AG08395 (cell line): ENCODE measurements around the gene RBM44.
"Not testable (repeated sequence)": the region's sequence is repeated elsewhere in the genome, so short reads cannot be mapped to it uniquely, and the experiment has no call there.

Experiments used
- DNase-seq: peaks from one replicate; pipeline ENCODE4 v3.0.0; 2012; ENCODE audit warnings: mixed read lengths, low spot score

RBM44 gene, protein sequence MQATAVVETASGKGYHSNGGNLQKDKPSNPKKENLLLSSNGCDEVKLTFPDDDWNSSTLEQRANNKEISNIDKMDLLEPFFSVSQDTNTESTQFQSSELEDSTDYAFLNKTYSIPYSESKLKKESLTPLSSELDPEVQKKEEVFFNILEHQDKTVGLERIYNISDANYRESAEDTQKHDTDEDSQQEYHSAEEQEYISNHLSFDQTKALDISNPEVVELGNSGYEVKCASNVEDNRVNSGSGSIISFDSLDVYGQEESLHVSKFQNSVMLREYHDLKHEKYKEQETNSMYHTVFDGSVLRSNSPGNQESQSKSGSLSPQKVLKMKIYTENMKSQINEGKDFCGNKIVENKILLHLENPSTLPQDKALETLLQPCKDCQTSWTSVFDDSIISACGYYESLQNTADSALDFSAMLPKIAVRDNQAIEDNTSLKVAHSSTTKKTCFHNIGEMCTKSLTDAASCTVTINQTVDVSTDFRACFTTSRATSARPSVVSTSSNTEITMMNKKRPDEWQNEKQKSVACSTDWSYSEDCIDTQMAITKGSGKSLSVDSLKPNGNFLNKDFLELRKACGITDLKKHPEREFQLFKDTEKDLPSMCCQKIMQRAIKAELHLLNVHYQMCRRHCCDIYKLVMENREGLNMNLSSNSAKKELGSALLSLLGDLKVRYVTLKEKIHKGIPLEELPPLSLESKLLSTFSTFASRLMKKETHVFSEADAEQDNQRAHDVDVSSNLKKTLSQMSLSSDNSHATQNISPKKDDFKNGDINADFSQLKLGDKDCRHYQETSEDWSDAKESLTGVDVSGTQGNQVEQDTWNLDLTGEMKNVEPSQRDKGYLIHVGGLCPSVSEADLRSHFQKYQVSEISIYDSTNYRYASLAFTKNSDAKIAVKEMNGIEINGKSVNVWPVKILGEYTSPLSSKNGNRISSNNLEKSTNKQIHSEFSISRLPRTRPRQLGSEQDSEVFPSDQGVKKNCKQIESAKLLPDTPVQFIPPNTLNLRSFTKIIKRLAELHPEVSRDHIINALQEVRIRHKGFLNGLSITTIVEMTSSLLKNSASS

DNA sequence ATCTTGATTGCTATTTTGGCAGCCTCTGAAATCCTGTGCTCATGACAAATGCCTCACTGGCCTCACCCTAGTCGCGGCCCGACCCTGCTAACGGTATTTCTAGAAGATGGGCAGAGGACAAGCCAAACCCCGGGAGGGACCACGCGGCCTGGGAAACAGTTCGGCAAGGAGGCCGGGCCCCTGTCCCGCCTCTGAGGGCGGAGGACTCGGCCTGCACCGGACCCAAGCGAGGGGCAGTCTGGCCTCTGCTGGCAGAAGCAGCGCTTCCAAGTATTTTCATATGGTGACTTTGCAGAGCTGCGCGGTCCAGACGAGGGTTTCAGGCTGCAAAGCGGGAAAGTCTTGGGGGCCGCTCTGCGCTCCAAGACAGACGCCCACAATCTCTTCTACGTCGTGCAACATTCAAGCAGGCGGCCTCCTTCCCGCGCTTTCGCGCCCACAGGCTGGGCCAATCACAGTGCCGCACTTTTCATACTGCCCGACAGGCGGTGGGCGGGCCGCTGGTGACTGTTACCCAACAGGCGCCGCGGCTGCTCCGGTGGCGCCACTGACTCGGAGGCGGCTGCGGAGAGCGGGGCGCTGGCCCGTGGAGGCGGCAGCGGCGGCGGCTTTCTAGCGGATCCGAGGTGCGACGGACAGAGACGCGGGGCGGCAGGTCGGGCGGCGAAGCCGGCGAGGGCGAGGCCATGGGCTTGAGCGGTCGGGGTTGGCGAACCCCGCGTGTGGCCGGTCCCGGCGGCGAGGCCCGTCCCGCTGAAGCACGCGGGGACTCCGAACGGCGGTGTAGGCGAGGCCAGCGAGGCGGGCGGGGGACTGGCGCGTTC lies at the start of gene RBM44:
RBM44 (plus strand) TSS at position 544 of the 824 bp plus-strand sequence. CDS start 14,831 bp downstream, outside the sequence.
- DNase-seq: no peak

DNA sequence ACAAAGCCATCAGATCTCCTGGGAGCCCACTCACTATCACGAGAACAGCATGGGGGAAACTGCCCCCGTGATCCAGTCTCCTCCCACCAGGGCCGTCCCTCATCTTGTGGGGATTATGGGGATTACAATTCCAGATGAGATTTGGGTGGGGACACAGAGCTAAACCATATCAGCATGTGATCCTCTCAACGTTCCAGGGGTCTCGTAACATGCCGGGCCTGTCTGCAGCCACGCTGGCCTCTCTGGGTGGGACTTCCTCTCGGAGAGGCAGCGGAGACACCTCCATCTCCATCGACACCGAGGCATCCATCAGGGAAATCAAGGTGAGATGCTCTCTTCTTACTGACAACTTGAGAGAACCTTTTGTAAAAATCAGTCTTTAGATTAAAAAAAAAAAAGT lies 49.6 kb upstream of the RBM44 start:
- DNase-seq: no peak

DNA sequence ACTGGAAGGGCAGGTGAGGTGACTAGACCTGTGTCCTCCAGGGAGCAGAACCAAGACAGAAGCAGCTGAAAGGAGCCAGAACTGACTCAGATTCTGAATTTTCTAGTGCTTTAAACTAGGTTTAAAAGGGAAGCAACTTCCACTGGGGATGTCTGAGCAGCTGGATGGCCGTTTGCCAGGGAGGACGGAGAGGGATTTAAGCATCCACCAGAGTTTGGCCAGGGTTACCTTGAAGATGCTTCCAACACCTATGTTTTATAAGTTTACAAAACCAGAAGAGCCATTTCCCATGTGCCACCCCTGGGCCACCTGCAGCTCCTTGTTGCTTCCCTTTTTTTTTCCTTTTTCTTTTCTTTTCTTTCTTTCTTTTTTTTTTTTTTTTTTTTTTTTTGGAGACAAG lies 48.6 kb upstream of the RBM44 start:
- DNase-seq: no peak

DNA sequence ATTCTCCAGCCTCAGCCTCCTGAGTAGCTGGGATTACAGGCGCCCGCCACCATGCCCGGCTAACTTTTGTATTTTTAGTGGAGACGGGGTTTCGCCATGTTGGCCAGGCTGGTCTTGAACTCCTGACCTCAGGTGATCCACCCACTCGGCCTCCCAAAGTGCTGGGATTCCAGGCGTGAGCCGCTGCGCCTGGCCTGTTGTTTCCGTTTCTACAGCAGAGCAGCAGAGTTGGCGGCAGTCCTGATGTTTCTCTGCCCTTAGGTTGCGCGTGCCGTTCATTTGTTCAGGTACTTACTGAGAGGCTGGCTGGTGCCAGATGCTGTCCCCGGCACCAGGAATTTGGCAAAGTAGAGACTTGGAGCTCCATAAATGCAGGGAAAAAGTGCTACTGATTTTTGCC lies 48.1 kb upstream of the RBM44 start:
- not testable (repeated sequence) for DNase-seq

DNA sequence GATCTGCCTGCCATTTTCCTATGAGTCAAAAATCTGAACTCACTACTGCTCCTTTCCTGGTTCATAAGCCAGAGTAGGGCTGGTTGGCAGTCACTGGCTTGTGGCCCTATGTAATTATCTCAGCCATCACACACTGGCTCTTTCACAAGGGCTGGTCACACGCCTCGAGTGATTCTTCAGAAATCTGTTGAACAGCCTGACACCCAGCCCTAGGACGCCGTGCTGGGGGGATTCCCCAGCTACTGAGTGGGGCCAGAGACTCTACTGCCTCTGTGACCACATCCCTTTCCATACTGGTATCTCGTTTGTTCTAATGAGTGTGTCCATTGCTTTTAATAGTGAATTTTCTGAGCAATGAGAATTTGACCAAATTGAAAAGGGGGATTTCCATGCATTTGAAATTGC lies 45.8 kb upstream of the RBM44 start:
- DNase-seq: no peak

DNA sequence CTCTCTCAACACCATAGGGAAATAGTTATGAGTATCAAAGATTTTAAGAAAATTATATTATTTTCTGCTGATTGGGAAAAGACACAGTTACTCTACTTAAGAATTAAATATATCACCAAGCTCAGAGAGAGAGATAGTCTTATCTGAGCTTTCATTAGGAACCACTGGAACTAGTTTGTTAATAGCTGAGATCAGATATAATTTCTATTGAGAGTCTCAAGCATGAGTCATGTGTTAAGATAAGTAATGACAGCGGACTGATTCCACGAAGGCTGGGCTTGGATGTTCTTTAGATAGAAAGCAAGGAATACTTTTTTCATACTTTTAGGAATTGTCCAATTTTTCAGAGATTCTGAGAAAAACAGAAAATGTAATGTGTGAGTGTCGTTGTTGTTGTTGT lies 44.4 kb upstream of the RBM44 start:
- DNase-seq: no peak

DNA sequence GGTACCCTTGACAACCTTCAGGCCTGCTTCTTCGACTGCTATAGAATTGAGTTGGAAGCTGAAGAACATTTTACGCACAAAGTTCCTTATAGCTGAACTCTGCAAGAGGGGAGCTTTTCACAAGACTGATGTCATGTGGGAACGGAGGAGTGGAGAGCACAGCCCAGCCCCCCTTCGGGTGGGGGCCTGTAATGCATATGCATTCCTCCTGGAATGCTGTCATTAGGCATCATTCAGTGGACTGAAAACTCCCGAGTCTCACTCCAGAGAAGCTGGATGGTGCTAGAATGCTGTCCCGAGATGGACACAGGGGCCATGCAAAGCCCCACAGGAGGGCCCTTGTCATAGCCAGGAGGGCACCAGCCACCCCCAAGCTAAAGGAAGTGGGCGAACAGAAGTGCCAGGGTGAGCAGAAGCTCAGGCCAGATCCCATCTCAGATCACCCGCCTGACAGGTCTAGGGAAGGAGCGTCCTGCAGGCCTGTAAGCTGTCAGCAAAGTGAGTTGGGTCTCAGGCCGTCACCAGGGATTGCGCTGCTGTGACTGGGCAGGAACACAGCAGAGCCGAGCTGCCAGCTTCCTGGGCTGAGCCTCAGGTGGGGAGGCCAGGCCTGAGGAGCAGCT lies 43.8 kb upstream of the RBM44 start:
- no peak for DNase-seq

DNA sequence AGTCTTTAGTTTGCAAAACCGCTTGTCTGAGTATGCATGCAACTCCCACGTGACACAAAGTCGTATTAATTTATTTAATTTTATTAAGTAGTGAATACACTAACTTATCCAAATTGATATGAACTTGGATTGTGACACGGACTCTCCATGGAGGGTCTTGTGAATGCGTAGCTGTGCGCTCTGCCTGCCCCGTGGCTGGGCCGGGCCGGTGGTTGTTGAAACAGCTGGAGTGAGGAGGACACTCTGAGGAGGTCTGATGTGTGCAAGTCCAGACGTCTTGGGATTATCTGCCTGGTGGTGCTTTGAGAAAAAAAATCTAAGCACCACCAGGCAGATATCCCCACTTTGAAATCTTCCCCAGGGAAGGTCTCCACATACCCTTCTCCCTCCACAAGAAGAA lies 41.0 kb upstream of the RBM44 start:
- DNase-seq: no peak

DNA sequence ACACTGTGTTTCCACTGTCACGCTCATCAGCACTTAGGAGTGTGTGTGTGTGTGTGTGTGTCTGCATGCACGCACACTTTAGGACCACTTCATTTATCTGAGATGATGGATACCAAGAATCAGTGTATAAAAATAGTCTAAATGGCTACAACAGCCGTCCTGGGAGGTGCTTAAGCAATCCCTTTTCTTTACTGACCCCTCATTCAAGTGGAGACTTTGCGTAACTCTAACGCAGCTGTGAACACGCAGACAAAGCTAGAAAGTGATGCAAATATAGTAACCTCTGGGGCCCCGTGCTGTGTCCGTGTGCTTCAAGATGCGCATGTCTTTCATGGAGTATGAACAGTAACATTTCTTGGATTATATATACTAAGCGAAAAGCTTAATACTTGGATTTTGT lies 40.4 kb upstream of the RBM44 start:
- DNase-seq: no peak

DNA sequence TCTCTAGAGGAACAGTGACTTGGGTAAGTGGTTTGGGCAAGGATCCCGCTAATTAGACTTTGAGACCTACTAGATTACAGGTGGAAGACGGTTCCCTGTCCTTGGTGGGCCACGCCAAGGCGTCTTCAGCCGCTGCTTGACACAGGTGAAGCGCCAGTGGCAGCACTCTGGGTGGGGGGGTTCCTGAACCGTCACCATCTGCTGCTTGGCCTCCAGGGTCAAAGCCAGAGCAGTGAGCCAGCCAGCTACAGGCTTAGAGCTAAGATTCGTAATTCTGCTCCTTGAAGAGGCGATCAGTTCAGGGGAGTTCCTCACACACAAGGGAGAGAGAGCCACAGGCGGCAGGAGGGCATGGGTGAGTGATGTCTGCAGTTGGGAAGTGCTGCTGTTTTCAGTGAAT lies 39.4 kb upstream of the RBM44 start:
- no peak for DNase-seq

DNA sequence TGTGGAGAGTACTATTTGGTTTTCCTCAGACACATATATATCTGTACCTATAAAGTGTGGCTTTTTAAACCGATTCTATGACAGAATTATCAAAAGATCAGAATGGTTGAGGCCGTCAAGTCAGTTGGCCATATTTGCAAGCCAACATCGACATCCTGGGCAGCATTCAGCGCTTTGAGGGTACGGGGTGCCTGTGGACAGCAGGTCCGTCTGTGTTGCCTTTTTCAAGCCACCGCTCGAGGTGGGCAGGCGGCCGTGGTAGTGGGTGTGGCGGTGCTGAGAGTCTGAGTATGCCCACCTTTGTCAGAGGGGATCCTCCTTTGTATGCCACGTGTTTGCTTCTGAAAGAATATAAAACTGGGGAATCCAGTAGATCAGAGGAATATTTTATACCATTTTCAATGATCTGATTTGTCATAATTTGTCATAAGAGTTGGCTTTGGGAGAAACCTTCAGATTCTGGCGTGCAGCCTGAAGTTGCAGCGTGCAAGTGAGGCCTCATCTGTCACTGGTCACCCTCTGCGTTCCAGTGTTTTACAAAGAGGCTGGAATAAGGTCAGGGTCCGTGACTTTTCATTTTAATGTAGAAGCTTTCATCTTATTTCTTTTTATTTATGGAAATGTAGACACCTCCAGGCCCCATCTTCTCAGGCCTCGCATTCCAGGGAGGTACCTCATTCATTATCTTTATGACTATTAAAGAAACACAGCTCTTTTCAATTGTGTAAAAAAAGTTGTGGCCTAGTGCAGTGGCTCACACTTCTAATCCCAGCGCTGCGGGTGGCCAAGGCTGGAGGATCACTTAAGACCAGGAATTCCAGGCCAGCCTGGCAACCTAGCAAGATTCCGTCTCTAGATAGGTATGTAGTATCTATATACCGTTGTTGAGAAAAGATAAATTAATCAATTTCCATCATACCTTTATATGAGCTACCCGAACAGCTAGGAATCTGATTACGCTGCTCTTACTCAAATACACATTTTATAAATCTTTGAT lies 37.8 kb upstream of the RBM44 start:
- no peak for DNase-seq

DNA sequence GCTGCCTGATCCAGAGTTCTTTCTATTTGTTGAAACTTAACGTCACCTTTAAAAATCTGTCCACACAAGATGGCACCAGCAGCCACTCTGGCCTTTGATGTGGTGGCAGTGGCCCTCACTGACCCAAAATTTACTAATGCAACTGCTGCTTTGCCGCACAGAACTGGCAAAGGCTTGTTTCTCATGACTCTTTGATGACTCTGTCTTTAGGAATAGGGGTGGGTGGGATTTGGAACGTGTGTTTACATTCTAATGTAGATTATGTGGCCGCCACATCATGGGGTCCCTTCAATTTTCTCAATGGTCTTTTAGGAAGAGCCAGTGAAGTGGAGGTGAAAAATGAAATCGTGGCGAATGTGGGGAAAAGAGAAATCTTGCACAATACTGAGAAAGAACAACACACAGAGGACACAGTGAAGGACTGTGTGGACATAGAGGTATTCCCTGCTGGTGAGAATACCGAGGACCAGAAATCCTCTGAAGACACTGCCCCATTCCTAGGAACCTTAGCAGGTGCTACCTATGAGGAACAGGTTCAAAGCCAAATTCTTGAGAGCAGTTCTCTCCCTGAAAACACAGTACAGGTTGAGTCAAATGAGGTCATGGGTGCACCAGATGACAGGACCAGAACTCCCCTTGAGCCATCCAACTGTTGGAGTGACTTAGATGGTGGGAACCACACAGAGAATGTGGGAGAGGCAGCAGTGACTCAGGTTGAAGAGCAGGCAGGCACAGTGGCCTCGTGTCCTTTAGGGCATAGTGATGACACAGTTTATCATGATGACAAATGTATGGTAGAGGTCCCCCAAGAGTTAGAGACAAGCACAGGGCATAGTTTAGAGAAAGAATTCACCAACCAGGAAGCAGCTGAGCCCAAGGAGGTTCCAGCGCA lies 36.0 kb upstream of the RBM44 start:
- peak; percentile 7 for DNase-seq

DNA sequence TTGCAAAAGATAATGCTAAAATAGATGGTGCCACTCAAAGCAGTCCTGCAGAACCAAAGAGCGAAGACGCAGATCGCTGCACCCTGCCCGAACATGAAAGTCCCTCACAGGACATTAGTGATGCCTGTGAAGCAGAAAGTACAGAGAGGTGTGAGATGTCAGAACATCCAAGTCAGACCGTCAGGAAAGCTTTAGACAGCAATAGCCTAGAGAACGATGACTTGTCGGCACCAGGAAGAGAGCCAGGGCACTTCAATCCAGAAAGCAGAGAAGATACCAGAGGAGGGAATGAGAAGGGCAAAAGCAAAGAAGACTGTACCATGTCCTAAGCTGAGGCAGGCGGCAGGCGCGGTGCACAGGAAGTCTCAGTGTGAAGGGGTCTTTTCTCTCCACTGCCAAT lies 34.8 kb upstream of the RBM44 start:
- DNase-seq: no peak

DNA sequence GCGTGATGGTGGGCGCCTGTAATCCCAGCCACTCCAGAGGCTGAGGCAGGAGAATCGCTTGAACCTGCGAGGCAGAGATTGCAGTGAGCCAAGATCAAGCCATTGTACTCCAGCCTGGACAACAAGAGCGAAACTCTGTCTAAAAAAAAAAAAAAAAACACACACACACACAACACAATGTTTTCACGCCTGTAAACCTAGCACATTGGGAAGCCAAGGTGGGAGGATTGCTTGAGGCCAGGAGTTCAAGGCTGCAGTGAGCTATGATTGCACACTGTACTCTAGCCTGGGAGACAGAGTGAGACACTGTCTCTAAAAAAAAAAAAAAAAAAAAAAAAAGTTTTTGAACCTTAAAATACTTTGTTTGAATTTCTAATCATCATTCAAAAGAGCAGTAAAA lies 33.5 kb upstream of the RBM44 start:
- DNase-seq: not testable (repeated sequence)

DNA sequence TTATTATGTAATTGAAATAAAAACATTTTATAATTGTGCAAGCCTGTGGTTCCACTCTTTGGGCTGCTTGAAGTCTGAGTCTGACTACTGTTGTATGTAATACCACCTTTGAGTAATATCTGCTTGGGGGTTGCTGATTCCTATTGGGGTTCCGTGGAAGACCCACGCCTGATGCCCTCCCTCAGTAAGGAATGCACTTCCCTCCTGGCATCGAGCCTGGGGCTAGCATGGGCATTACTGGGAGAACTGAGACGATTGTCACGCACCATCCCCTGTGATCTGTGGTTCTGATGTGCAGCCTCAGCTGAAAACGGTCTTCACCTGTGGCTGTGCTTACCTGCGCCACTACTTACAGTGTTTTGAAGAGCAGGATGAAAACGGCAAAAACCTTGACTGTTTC lies 32.7 kb upstream of the RBM44 start:
- no peak for DNase-seq

DNA sequence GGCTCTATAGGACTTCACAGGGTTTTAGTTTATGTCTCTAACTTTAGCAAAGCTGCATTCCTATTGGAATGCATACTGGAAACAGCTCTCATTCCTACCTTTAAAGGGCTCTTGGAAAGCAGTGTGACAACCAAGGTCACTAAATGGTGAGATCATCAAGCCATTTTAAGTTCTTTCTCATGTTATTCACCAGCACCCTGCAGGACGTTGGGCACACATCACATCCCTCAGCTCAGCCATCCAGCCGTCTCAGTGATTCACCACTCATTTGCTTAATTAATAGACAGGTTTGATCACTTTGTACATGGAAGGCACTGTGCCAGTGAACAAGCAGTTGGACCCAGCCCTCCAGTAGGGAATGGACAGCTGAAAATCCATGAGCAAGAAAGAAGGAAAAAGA lies 32.2 kb upstream of the RBM44 start:
- peak; percentile 26 for DNase-seq

DNA sequence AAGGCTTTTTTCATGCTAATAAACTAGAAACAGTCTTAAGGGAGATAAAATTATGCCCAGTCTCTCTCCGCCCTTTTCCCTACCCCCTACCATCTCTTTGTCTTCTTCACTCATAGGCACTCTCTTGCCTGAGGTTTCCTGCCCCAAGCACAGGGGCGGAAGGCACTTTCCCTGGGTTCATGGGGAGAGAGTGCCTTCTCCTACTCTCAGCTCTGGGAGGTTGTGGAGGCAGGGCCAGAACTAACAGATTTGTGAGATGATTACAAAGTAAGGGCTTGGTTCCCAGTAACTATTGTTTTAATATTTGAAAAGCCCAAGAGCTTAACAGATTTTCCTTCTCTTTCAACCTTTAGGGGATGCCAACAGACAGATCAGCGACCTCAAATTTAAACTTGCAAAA lies 26.1 kb upstream of the RBM44 start:
- no peak for DNase-seq

DNA sequence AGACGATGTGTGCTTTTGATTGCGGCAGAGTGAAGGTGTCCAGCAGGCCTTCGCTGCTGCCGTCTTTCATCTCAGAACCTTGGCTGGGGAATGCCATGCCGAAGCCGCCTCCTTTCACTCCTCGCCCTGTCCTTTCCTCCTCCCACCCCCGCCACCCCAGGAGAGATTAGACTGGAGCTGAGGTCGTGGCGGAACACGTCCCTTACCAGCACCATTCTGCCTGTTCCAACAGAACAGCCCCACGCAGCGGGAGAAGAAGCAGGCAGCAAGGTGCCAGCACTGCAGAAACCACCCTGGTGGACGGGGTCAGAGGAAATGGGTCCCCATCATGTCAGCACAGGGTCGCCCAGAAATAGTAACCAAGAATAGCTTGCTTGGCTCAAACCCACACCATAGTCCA lies 24.8 kb upstream of the RBM44 start:
- no peak for DNase-seq
